Hindlimb muscle (tissue), 1 donor: Measurements from ENCODE around the gene HMOX2. TPM values are rescaled to one million over a fixed set of nuclear protein-coding genes. Genes with fewer than 3 reads are reported as not detected.

Source experiments
- DNase-seq: peaks from one replicate; pipeline ENCODE4 v3.0.0-alpha.2; 2013
- polyA plus RNA-seq: library from polyadenylated mRNA; unstranded; fragments of 120-200 nt; gene quantifications from one replicate; pipeline ENCODE4 v1.2.1, GENCODE V29; 2013; ENCODE audit not compliant: insufficient read length

HMOX2 gene
- polyA plus RNA-seq, 1 donor, result 37.9 TPM

- no peak for DNase-seq
These were observed 49.6 kb downstream of the HMOX2 start for GRCh38 chr16:4525634-4526277.

- no peak for DNase-seq
These were observed 53.2 kb downstream of the HMOX2 start for GRCh38 chr16:4529085-4530060.

- no peak for DNase-seq
These were observed 55.6 kb downstream of the HMOX2 start for GRCh38 chr16:4531811-4532210.

- no peak for DNase-seq
These were observed 56.0 kb downstream of the HMOX2 start for GRCh38 chr16:4532238-4532637.

- no peak for DNase-seq
These were observed 57.3 kb downstream of the HMOX2 start for GRCh38 chr16:4533490-4533889.

GRCh38 chr16:4534151-4534790 lies 58.1 kb downstream of the HMOX2 start:
- DNase-seq, result no peak

GRCh38 chr16:4535627-4536108 lies 59.5 kb downstream of the HMOX2 start:
- DNase-seq, result no peak

GRCh38 chr16:4536391-4537106 lies 60.4 kb downstream of the HMOX2 start:
- no peak for DNase-seq

- no peak for DNase-seq
These were observed 61.5 kb downstream of the HMOX2 start for GRCh38 chr16:4537376-4538343.

GRCh38 chr16:4538350-4539235 lies 62.4 kb downstream of the HMOX2 start, which contains the start of gene CDIP1:
Gene CDIP1 (minus strand): TSS chr16:4538773. CDS start chr16:4514130, 24,643 bp downstream.
- DNase-seq, result peak; percentile 96

GRCh38 chr16:4539716-4540284 lies 63.6 kb downstream of the HMOX2 start:
- no peak for DNase-seq

GRCh38 chr16:4544473-4544872 lies 68.3 kb downstream of the HMOX2 start:
- DNase-seq, result no peak

- DNase-seq, result no peak
These were observed 71.9 kb downstream of the HMOX2 start for GRCh38 chr16:4548124-4548523.

GRCh38 chr16:4550591-4550990 lies 74.4 kb downstream of the HMOX2 start:
- no peak for DNase-seq

- no peak for DNase-seq
These were observed 76.3 kb downstream of the HMOX2 start for GRCh38 chr16:4552541-4552940.

- no peak for DNase-seq
These were observed 79.9 kb downstream of the HMOX2 start, which contains the start of gene C16orf96 for GRCh38 chr16:4556112-4556511. Gene C16orf96 (plus strand): TSS chr16:4556340. CDS start chr16:4556490, 150 bp downstream.

- DNase-seq, result no peak
These were observed 80.4 kb downstream of the HMOX2 start for GRCh38 chr16:4556580-4556979.

- no peak for DNase-seq
These were observed 81.8 kb downstream of the HMOX2 start for GRCh38 chr16:4557973-4558372.
